Measurements from ENCODE around the gene DLGAP1. TPM values are rescaled to one million over a fixed set of nuclear protein-coding genes. Genes with fewer than 3 reads are reported as not detected.

DLGAP1 gene
- total and polyA plus RNA-seq, 2 of the 4 experiments (the other 2 are of a cell fraction): under 0.01 to 0.09 TPM

DNA sequence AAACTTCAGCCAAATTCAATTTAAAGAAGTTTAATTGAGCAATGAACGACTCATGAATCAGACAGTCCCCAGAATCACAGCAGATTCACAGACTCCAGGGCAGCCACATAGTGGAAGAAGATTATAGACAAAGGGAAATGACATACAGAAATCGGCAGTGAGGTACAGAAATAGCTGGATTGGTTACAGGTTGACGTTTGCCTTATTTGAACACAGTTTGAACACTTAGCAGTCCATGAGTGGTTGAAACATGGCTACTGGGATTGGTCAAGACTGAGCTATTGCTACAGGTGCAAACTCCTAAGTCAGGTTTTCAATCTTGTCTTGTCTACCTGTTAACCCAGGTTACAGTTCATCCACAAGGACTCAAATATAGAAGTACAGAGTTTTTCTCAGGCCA, 169.6 kb downstream of the DLGAP1 start:
- no peak overlapping the region for H2BK5ac ChIP-seq (ENCODE audit: low read depth, low read length, poor library complexity, severe bottlenecking)
- no peak overlapping the region for H2BK15ac ChIP-seq (ENCODE audit: low read depth, low read length)
- H3K23ac ChIP-seq (ENCODE audit: low read depth, low read length): no peak overlapping the region
- WGBS, 2 experiments (ENCODE audit: extremely low coverage in 2 of 2, insufficient read length in 1 of 2): 31% methylated on average over 2 of the region's 3 CpGs; no CpG with 5 or more reads in 1 of the 2 experiments
- intact Hi-C loops (cut with micrococcal nuclease): no loop called here
- H3K9me3 ChIP-seq (ENCODE audit: control insufficient read depth, insufficient read depth, low read length): peaks cover 6% of the 10 kb centered on the region; the same call in 1 of the 2 replicates
- no peak overlapping the region for H3K4ac ChIP-seq (ENCODE audit: low read depth, low read length)
- H3K9ac ChIP-seq (ENCODE audit: low read depth, low read length): no peak overlapping the region
- no TSS peak for BruUV-seq (replicated peaks)
- H2BK120ac ChIP-seq (ENCODE audit: low read depth, low read length): no peak overlapping the region
- no peaks in the 10 kb centered on the region for H3K27me3 ChIP-seq (ENCODE audit: control insufficient read depth, insufficient read depth, low read length)
- ChIA-PET CTCF (no interaction called here), POLR2A (ENCODE audit: unreplicated experiment) (no interaction called here)
- DNase-seq (no peak), ATAC-seq (ENCODE audit: low read depth) (no peak)
- H4K91ac ChIP-seq (ENCODE audit: insufficient read depth, low read depth, low read length): no peak overlapping the region
- no peak overlapping the region for H2AK5ac ChIP-seq (ENCODE audit: low read depth, low read length)
- no peak overlapping the region for H4K8ac ChIP-seq (ENCODE audit: low read depth in 2 of 2, low read length in 2 of 2)
- H3K36me3 ChIP-seq (ENCODE audit: control insufficient read depth, insufficient read depth, low read length): no peaks in the 10 kb centered on the region
- H3K18ac ChIP-seq (ENCODE audit: low read depth, low read length): no peak overlapping the region
- no peak overlapping the region for H2AFZ ChIP-seq (replicated peaks; ENCODE audit: low read length, poor library complexity)
- no peak overlapping the region for H3K14ac ChIP-seq (replicated peaks; ENCODE audit: low read depth, low read length)
- in situ Hi-C loops (cut with MboI; ENCODE audit: low sequenced_read_pairs): no loop called here
- no peak overlapping the region for H4K5ac ChIP-seq (ENCODE audit: low read depth, low read length)
- no peaks in the 10 kb centered on the region for H3K4me1 ChIP-seq (ENCODE audit: control insufficient read depth, insufficient read depth, low read length)
- no peaks in the 10 kb centered on the region for H4K20me1 ChIP-seq (ENCODE audit: insufficient read depth, low read length)
- no peak overlapping the region for H3K56ac ChIP-seq (ENCODE audit: extremely low read depth, insufficient read depth, low read length)
- H3K4me3 ChIP-seq (ENCODE audit: insufficient read depth, low read depth, low read length): no peak overlapping the region
- no peak overlapping the region for H2BK20ac ChIP-seq (ENCODE audit: low read depth, low read length)
- H2AK9ac ChIP-seq (replicated peaks; ENCODE audit: low read depth, low read length, poor library complexity): no peak overlapping the region
- dilution Hi-C loops (cut with HindIII; ENCODE audit: low sequenced_read_pairs, unreplicated experiment): no loop called here
- H3K4me2 ChIP-seq (ENCODE audit: low read depth, low read length): no peak overlapping the region
- TF ChIP-seq, protein P1, sequence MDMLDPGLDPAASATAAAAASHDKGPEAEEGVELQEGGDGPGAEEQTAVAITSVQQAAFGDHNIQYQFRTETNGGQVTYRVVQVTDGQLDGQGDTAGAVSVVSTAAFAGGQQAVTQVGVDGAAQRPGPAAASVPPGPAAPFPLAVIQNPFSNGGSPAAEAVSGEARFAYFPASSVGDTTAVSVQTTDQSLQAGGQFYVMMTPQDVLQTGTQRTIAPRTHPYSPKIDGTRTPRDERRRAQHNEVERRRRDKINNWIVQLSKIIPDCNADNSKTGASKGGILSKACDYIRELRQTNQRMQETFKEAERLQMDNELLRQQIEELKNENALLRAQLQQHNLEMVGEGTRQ (IDR thresholded peaks at IDR 0.05; ENCODE audit: low read depth, low read length): no peak
- TF ChIP-seq FOS (IDR thresholded peaks at IDR 0.05; ENCODE audit: low read depth, low read length): no peak
- no peaks in the 10 kb centered on the region for H3K79me1 ChIP-seq (ENCODE audit: low read depth in 1 of 2, low read length in 2 of 2)
- no peak overlapping the region for H3K27ac ChIP-seq (ENCODE audit: insufficient read depth, low read length)
- no peaks in the 10 kb centered on the region for H3K9me1 ChIP-seq (ENCODE audit: insufficient read depth, low read length)
